HCT116 (cell line): ENCODE data around the gene BLZF1. TPM values are rescaled to one million over a fixed set of nuclear protein-coding genes. Genes with fewer than 3 reads are reported as not detected.

Experiments
- ATAC-seq: fragments of 200-7000 bp; cut with Tn5 transposase; 2 replicates; pipeline ENCODE4 v1.9.1; 2020; ENCODE audit warnings: mild to moderate bottlenecking, moderate library complexity
- BruUV-seq: library from RNA; stranded (reverse); fragments of 400-500 nt; replicated peaks from 2 replicates; lab custom pipeline; 2021; lab: Mats Ljungman, UMichigan
- CTCF ChIA-PET: fragments of 300-600 bp; sonication (Branson Sonifier 250); formaldehyde crosslinking; loops from one replicate; lab custom pipeline; 2021; ENCODE audit warnings: antibody characterized with exemption; lab: Charles Lee
- POLR2A ChIA-PET: fragments of 300-600, 350-600 bp; sonication (Branson Sonifier 250); formaldehyde crosslinking; loops from one replicate; lab custom pipeline; 2021; ENCODE audit warnings: antibody characterized with exemption; lab: Charles Lee
- RAD21 ChIA-PET, 2 experiments: fragments of 300-600 bp; sonication (Branson Sonifier 250); formaldehyde crosslinking; loops; one replicate each; lab custom pipeline; 2023; ENCODE audit warnings: low total read pairs in 2 of 2; ENCODE audit not compliant: uncharacterized antibody in 2 of 2, unreplicated experiment in 2 of 2, low non-redundant PET in 1 of 2; lab: Charles Lee
- DNase-seq: peaks from one replicate; pipeline ENCODE4 v3.0.0-alpha.2; 2010; ENCODE audit warnings: low read depth, low spot score
- H2AFZ ChIP-seq: fragments of 200-600 bp; shearing (Covaris generic), sonication (generic); 2 replicates; pipeline ENCODE4 v1.6.1; 2017; ENCODE audit warnings: low read depth, mixed run types, mixed read lengths, antibody characterized with exemption, low read length; ENCODE audit not compliant: poor library complexity, severe bottlenecking
- H3K27ac ChIP-seq: 2 replicates; pipeline ENCODE4 v1.5.1; 2012; ENCODE audit warnings: low read depth, low read length
- H3K27me3 ChIP-seq: fragments of 200-600 bp; sonication (generic); 2 replicates; pipeline ENCODE4 v1.6.1; 2016; ENCODE audit warnings: mixed run types, low read length, mixed read lengths; ENCODE audit not compliant: insufficient read depth
- H3K36me3 ChIP-seq, 2 experiments: fragments of 200-500 bp in 1 of 2; fragments of 200-600 bp in 1 of 2; sonication (Bioruptor generic) in 1 of 2; sonication (generic) in 1 of 2; 2 replicates each; pipeline versions ENCODE4 v1.5.1 to v1.6.1; 2014 to 2016; ENCODE audit warnings: low read length in 2 of 2, inconsistent platforms in 1 of 2, mixed read lengths in 1 of 2, mixed run types in 1 of 2; ENCODE audit not compliant: insufficient read depth in 2 of 2, control insufficient read depth in 1 of 2
- H3K4me1 ChIP-seq, 2 experiments: fragments of 200-600 bp in 1 of 2; sonication (generic) in 1 of 2; 2 replicates each; pipeline versions ENCODE4 v1.5.1 to v1.6.1; 2012 to 2017; ENCODE audit warnings: low read length in 2 of 2, inconsistent platforms in 1 of 2, mild to moderate bottlenecking in 1 of 2, mixed read lengths in 1 of 2, mixed run types in 1 of 2, moderate library complexity in 1 of 2; ENCODE audit not compliant: insufficient read depth in 2 of 2, control insufficient read depth in 1 of 2
- H3K4me2 ChIP-seq: fragments of 200-600 bp; sonication (generic); 2 replicates; pipeline ENCODE4 v1.6.1; 2017; ENCODE audit warnings: mixed run types, low read length, mixed read lengths
- H3K4me3 ChIP-seq, 2 experiments: fragments of 200-600 bp in 1 of 2; sonication (generic) in 1 of 2; replicated peaks in 1 of 2; 2 replicates each; pipeline ENCODE4 v1.5.1; 2011 to 2016; ENCODE audit warnings: low read length in 2 of 2, control low read depth in 1 of 2, low read depth in 1 of 2, mild to moderate bottlenecking in 1 of 2, mixed read lengths in 1 of 2, mixed run types in 1 of 2
- H3K79me2 ChIP-seq: fragments of 200-600 bp; sonication (generic); 2 replicates; pipeline ENCODE4 v1.6.1; 2017; ENCODE audit warnings: mild to moderate bottlenecking, mixed run types, low read length, moderate library complexity, mixed read lengths; ENCODE audit not compliant: insufficient read depth
- H3K9ac ChIP-seq: fragments of 200-600 bp; sonication (generic); 2 replicates; pipeline ENCODE4 v1.6.1; 2016; ENCODE audit warnings: low read length, mixed read lengths
- H3K9me2 ChIP-seq: fragments of 200-600 bp; sonication (generic), shearing (Covaris generic); 2 replicates; pipeline ENCODE4 v1.6.1; 2017; ENCODE audit warnings: mixed run types, mild to moderate bottlenecking, moderate library complexity; ENCODE audit not compliant: insufficient read depth
- H3K9me3 ChIP-seq, 2 experiments: fragments of 200-500 bp in 1 of 2; fragments of 200-600 bp in 1 of 2; sonication (Bioruptor generic) in 1 of 2; sonication (generic) in 1 of 2; 2 replicates each; pipeline ENCODE4 v1.6.1; 2014 to 2017; ENCODE audit warnings: low read length in 2 of 2, mixed read lengths in 2 of 2, inconsistent platforms in 1 of 2, low read depth in 1 of 2, mild to moderate bottlenecking in 1 of 2, mixed run types in 1 of 2, moderate library complexity in 1 of 2; ENCODE audit not compliant: control insufficient read depth in 1 of 2, insufficient read depth in 1 of 2
- H4K20me1 ChIP-seq: fragments of 200-600 bp; sonication (generic), shearing (Covaris generic); 2 replicates; pipeline ENCODE4 v1.6.1; 2017; ENCODE audit warnings: mixed run types, mild to moderate bottlenecking, moderate library complexity; ENCODE audit not compliant: insufficient read depth
- CBX3 ChIP-seq: IDR thresholded peaks from 2 replicates; pipeline ENCODE4 v1.6.1; 2012; ENCODE audit warnings: low read depth
- FOSL1 ChIP-seq: IDR thresholded peaks from 2 replicates; pipeline ENCODE4 v1.6.1; 2012; ENCODE audit warnings: low read depth
- POLR2A ChIP-seq: IDR thresholded peaks from 2 replicates; pipeline ENCODE4 v1.7.0; 2011; ENCODE audit warnings: borderline replicate concordance; ENCODE audit not compliant: insufficient read depth, insufficient read length; ENCODE audit errors: extremely low read depth
- SIN3A ChIP-seq: IDR thresholded peaks from 2 replicates; pipeline ENCODE4 v1.6.1; 2012; ENCODE audit warnings: low read depth
- intact Hi-C: fragments of 100-400 bp; cut with micrococcal nuclease; formaldehyde crosslinking; loops from 2 replicates; pipeline ENCODE4 v1.10.0; 2022
- total RNA-seq: library from RNA; stranded (reverse); gene quantifications from one replicate; pipeline ENCODE4 v1.2.1, GENCODE V29; 2021; ENCODE audit not compliant: unreplicated experiment

BLZF1 gene
- total RNA-seq, 1 experiment from 2014 or later = 19.6 TPM

GRCh38 chr1:169345511-169345910 is 22.5 kb upstream of the BLZF1 start:
- no peak overlapping the region for H3K27ac ChIP-seq
- H3K4me1 ChIP-seq = no peaks in the 10 kb centered on the region
- no peak for DNase-seq
- TF ChIP-seq CBX3 (no peak), POLR2A (no peak), FOSL1 (no peak)
- TF ChIP-seq, all 23 proteins: peak for 0
- Histone ChIP-seq H2AFZ (no peak overlapping the region), H3K79me2 (no peaks in the 10 kb centered on the region), H3K9me2 (no peaks in the 10 kb centered on the region), H4K20me1 (no peaks in the 10 kb centered on the region), H3K9me3 (no peaks in the 10 kb centered on the region), H3K4me2 (no peak overlapping the region), H3K27me3 (no peaks in the 10 kb centered on the region), H3K9ac (no peak overlapping the region), H3K36me3 (no peaks in the 10 kb centered on the region), H3K4me3 (no peak overlapping the region)
- no TSS peak for BruUV-seq
- ChIA-PET CTCF (no interaction called here), RAD21 (no interaction called here), POLR2A (interaction anchor here (0.5 kb wide), 1 partner anchor 899 kb away, joined by 5 read pairs; no protein-coding TSS in a partner anchor)
- ATAC-seq = no peak
- intact Hi-C loops = loop anchor here (5.0 kb wide), 2 partner anchors 213 to 233 kb away; no protein-coding TSS in a partner anchor

- DNase-seq (no peak), ATAC-seq (no peak)
- TF ChIP-seq SIN3A (no peak), POLR2A (no peak)
- Histone ChIP-seq H3K4me3 (no peak overlapping the region), H2AFZ (no peak overlapping the region), H3K4me1 (no peaks in the 10 kb centered on the region), H3K36me3 (no peaks in the 10 kb centered on the region), H3K4me2 (no peak overlapping the region), H3K9me2 (no peaks in the 10 kb centered on the region), H3K27me3 (no peaks in the 10 kb centered on the region), H3K27ac (no peak overlapping the region), H3K9ac (no peak overlapping the region), H4K20me1 (no peaks in the 10 kb centered on the region), H3K79me2 (no peaks in the 10 kb centered on the region), H3K9me3 (no peaks in the 10 kb centered on the region)
- POLR2A ChIA-PET = interaction anchor here (0.5 kb wide), 1 partner anchor 900 kb away, joined by 5 read pairs; no protein-coding TSS in a partner anchor
- CTCF ChIA-PET = interaction anchor here (2.5 kb wide), 1 partner anchor 234 kb away, joined by 15 read pairs; no protein-coding TSS in a partner anchor
- intact Hi-C loops = loop anchor here (5.0 kb wide), 2 partner anchors 214 to 234 kb away; no protein-coding TSS in a partner anchor
- RAD21 ChIA-PET = no interaction called here
- BruUV-seq = no TSS peak
Measured at GRCh38 chr1:169346036-169346589, 21.9 kb upstream of the BLZF1 start.
